ENCODE data around the gene TIMM44.

DNA sequence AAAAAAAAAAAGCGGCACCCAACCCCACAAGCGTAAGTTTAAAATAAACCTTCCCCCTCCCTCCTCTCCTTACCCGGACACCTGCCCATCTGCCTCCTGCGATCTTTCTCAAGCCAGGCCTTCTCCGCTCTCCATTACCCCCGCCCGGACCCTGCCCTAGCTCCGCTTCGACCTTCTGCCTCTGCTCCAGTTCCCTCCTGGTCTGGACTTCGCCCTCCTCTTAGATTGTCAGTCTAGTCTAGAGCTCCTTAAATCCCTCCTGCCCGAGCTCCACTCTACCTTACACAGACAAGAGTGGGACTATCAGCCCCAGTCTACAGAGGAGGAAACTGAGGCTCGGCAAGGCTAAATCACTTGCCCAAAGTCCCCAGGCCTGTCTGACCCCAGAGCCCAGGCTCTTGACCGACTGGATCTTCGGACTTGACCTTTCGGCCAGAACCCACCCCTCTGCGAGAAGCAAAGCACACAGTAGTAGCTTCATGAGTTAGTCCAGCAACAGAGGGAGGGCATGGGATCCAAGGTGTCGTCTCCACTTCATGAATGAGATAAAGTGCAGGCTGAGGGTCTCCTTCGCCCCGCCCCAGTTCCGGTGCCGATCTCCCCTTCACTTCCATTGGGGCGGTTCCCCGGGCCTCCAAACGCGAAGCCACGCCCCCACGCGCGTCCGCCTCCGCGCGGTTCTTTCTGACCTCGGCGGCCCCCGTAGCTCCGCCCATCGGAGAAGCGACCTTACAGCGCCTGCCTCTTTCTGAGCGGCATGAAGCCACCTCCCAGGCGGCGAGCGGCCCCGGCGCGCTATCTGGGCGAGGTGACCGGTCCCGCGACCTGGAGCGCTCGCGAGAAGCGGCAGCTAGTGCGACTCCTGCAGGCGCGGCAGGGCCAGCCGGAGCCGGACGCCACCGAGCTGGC, 23.6 kb downstream of the TIMM44 start, which contains the start of gene SNAPC2:
- TF ChIP-seq, protein P1, sequence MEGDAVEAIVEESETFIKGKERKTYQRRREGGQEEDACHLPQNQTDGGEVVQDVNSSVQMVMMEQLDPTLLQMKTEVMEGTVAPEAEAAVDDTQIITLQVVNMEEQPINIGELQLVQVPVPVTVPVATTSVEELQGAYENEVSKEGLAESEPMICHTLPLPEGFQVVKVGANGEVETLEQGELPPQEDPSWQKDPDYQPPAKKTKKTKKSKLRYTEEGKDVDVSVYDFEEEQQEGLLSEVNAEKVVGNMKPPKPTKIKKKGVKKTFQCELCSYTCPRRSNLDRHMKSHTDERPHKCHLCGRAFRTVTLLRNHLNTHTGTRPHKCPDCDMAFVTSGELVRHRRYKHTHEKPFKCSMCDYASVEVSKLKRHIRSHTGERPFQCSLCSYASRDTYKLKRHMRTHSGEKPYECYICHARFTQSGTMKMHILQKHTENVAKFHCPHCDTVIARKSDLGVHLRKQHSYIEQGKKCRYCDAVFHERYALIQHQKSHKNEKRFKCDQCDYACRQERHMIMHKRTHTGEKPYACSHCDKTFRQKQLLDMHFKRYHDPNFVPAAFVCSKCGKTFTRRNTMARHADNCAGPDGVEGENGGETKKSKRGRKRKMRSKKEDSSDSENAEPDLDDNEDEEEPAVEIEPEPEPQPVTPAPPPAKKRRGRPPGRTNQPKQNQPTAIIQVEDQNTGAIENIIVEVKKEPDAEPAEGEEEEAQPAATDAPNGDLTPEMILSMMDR (IDR thresholded peaks at IDR 0.05), result no peak
- no peak for TF ChIP-seq POLR2A (IDR thresholded peaks at IDR 0.05)

Measured in testis (tissue), 2 donors.